Measurements from ENCODE around the gene TES. TPM values are rescaled to one million over a fixed set of nuclear protein-coding genes. Genes with fewer than 3 reads are reported as not detected.

The TES gene
- total and polyA plus RNA-seq, 2 experiments from 2014 or later, result 37.3 to 38.3 TPM

GRCh38 chr7:116239434-116239833 is 29.1 kb downstream of the TES start (continued):
- TF ChIP-seq CTCF (conservative IDR thresholded peaks at IDR 0.05; ENCODE audit: low read depth in 2 of 2) (no peak), EZH2 (IDR thresholded peaks at IDR 0.05; ENCODE audit: low read depth, unreplicated experiment) (no peak), ZNF331 (CRISPR knock-in tag; IDR thresholded peaks at IDR 0.05; ENCODE audit: low read depth) (no peak), POLR2AphosphoS5 (IDR thresholded peaks at IDR 0.05; ENCODE audit: low read depth) (no peak), CREB1 (CRISPR knock-in tag; IDR thresholded peaks at IDR 0.05; ENCODE audit: low read depth) (no peak), ETS1 (IDR thresholded peaks at IDR 0.05) (no peak), REST (IDR thresholded peaks at IDR 0.05; ENCODE audit: unreplicated experiment) (no peak), EZH2phosphoT487 (IDR thresholded peaks at IDR 0.05; ENCODE audit: unreplicated experiment) (no peak), NANOG (IDR thresholded peaks at IDR 0.05; ENCODE audit: borderline replicate concordance) (no peak), STAT1 (IDR thresholded peaks at IDR 0.05; ENCODE audit: unreplicated experiment) (no peak)

GRCh38 chr7:116240024-116240668 is 29.8 kb downstream of the TES start:
- H2AFZ ChIP-seq, result no peak overlapping the region
- H3K4me3 ChIP-seq, result no peak overlapping the region
- H3K4me1 ChIP-seq (ENCODE audit: insufficient read depth), result peaks cover 11% of the 10 kb centered on the region; the same call in 1 of the 2 replicates
- H3K79me2 ChIP-seq (replicated peaks; ENCODE audit: insufficient read depth), result no peaks in the 10 kb centered on the region
- ATAC-seq, result no peak
- H3F3A ChIP-seq (replicated peaks; ENCODE audit: low read depth), result no peaks in the 10 kb centered on the region
- no peak for DNase-seq (ENCODE audit: low spot score)
- no peak overlapping the region; the same call in 1 of the 2 replicates for H3K27ac Mint-ChIP-seq
- peaks cover 13% of the 10 kb centered on the region; the same call in 2 of the 3 replicates for H3K4me1 Mint-ChIP-seq
- H3K27me3 ChIP-seq (ENCODE audit: insufficient read depth), result no peaks in the 10 kb centered on the region
- peaks cover 2% of the 10 kb centered on the region for H3K27me3 Mint-ChIP-seq (ENCODE audit: insufficient read depth, low read depth, poor library complexity)
- H3K36me3 ChIP-seq (ENCODE audit: insufficient read depth), result peaks cover 18% of the 10 kb centered on the region; the same call in 1 of the 2 replicates
- H3K9me2 ChIP-seq (ENCODE audit: insufficient read depth), result no peaks in the 10 kb centered on the region
- H3K36me3 Mint-ChIP-seq (ENCODE audit: low read depth), result peaks cover 21% of the 10 kb centered on the region
- H3K4me3 Mint-ChIP-seq, result no peak overlapping the region
- H3K9me3 Mint-ChIP-seq, result peaks cover 20% of the 10 kb centered on the region
- H3K4me2 ChIP-seq, result no peak overlapping the region
- H4K20me1 ChIP-seq (replicated peaks; ENCODE audit: insufficient read depth), result no peaks in the 10 kb centered on the region
- no peak overlapping the region for H3K27ac ChIP-seq (ENCODE audit: low read depth)
- TF ChIP-seq STAT1 (IDR thresholded peaks at IDR 0.05; ENCODE audit: unreplicated experiment) (no peak), ZNF114 (CRISPR knock-in tag; IDR thresholded peaks at IDR 0.05) (no peak), ZNF462 (CRISPR knock-in tag; IDR thresholded peaks at IDR 0.05) (no peak)
